WERI-Rb-1 (cell line): Measurements from ENCODE around the gene TNP1.
A peak's percentile ranks its signal among the peaks of the same experiment; 100 is the strongest.

Experiments
- DNase-seq: peaks from one replicate; pipeline ENCODE4 v3.0.0-alpha.2; 2020
- H3K27ac ChIP-seq: fragments of 250-450 bp; sonication (Bioruptor Pico); 2 replicates; pipeline ENCODE4 v1.5.1; 2020; ENCODE audit warnings: mild to moderate bottlenecking, moderate library complexity
- H3K27me3 ChIP-seq: fragments of 250-450 bp; sonication (Bioruptor Pico); 2 replicates; pipeline ENCODE4 v1.5.1; 2021; ENCODE audit warnings: mild to moderate bottlenecking, low read depth, moderate library complexity; ENCODE audit not compliant: insufficient read depth, severe bottlenecking
- H3K36me3 ChIP-seq: fragments of 250-450 bp; sonication (Bioruptor Pico); 2 replicates; pipeline ENCODE4 v1.5.1; 2020; ENCODE audit warnings: mild to moderate bottlenecking, moderate library complexity
- H3K4me3 ChIP-seq: 2 replicates; pipeline ENCODE4 v1.5.1; 2011; ENCODE audit warnings: low read depth, mild to moderate bottlenecking, control low read depth, low read length
- H3K9me3 ChIP-seq: fragments of 250-450 bp; sonication (Bioruptor Pico); 2 replicates; pipeline ENCODE4 v1.5.1; 2021; ENCODE audit warnings: mild to moderate bottlenecking, moderate library complexity; ENCODE audit not compliant: severe bottlenecking
- CTCF ChIP-seq: IDR thresholded peaks from 2 replicates; pipeline ENCODE4 v1.5.1; 2011; ENCODE audit warnings: low read depth, mild to moderate bottlenecking, control low read depth, inconsistent platforms, low read length

TNP1 gene

GRCh38 chr2:216859944-216860343 lies at the start of gene TNP1:
TNP1 (minus strand) TSS chr2:216860064; CDS start chr2:216860034, 30 bp downstream.
- Histone ChIP-seq H3K36me3 (no peaks in the 10 kb centered on the region), H3K27ac (no peak within 1 kb of the TSS), H3K4me3 (no peak within 1 kb of the TSS), H3K9me3 (no peaks in the 10 kb centered on the region), H3K27me3 (no peaks in the 10 kb centered on the region)
- no peak for DNase-seq
- no peak for TF ChIP-seq CTCF

DNA sequence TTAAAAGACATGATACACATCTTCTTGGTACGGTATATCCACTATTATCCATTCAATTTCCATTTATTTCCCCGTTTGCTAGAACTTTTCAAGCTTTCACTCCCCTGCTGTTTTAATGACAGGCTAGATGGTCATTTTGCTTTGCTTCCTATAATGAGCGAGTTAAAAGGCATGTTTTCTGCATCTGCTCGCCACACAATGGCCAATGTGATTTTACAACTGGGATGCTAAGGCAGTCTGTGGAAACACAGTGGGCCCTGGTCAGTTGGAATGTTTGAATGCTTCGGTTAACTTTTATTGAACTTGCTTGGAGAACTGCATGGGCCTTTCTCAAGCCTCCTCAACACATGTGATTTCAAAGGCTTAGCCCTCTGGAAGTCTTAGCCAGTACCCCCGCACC lies 48.4 kb upstream of the TNP1 start:
- Histone ChIP-seq H3K36me3 (no peaks in the 10 kb centered on the region), H3K27ac (no peak overlapping the region), H3K9me3 (no peaks in the 10 kb centered on the region), H3K27me3 (no peaks in the 10 kb centered on the region), H3K4me3 (no peak overlapping the region)
- no peak for DNase-seq
- TF ChIP-seq CTCF, result no peak

GRCh38 chr2:216905649-216906329 lies 45.9 kb upstream of the TNP1 start:
- peak; percentile 18; the same call in 1 of the 2 replicates for TF ChIP-seq CTCF
- H3K27ac ChIP-seq, result no peak overlapping the region
- H3K4me3 ChIP-seq, result no peak overlapping the region
- no peaks in the 10 kb centered on the region for H3K27me3 ChIP-seq
- no peaks in the 10 kb centered on the region for H3K36me3 ChIP-seq
- no peak for DNase-seq
- H3K9me3 ChIP-seq, result no peaks in the 10 kb centered on the region

DNA sequence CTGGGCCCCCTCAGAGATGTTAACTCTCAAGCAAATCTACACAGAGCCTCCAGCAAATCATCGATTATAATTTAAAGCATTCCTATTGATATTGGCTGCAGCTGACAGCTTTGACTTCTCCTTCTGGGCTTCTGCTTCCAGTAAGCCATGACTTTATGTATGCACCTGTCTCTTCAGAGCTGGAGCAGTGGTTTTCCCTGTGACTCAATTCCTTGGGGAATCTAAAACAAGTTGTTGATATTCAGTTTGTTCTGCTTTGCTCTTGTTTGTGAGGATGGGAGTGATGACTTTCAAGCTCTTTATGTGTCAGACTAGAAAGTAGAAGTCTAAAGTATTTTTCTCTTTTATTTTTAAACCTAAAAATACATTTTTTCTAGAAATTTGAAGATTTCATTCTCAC lies 45.1 kb upstream of the TNP1 start:
- no peak for TF ChIP-seq CTCF
- H3K36me3 ChIP-seq, result no peaks in the 10 kb centered on the region
- no peak overlapping the region for H3K27ac ChIP-seq
- DNase-seq, result no peak
- no peaks in the 10 kb centered on the region for H3K9me3 ChIP-seq
- no peaks in the 10 kb centered on the region for H3K27me3 ChIP-seq
- no peak overlapping the region for H3K4me3 ChIP-seq

- Histone ChIP-seq H3K4me3 (no peak overlapping the region), H3K27ac (no peak overlapping the region), H3K27me3 (no peaks in the 10 kb centered on the region), H3K36me3 (no peaks in the 10 kb centered on the region), H3K9me3 (no peaks in the 10 kb centered on the region)
- no peak for DNase-seq
- TF ChIP-seq CTCF, result no peak
Measured at GRCh38 chr2:216904554-216904953, 44.7 kb upstream of the TNP1 start.

GRCh38 chr2:216903470-216903869 lies 43.6 kb upstream of the TNP1 start:
- TF ChIP-seq CTCF, result no peak
- H3K27ac ChIP-seq, result no peak overlapping the region
- no peaks in the 10 kb centered on the region for H3K9me3 ChIP-seq
- DNase-seq, result no peak
- H3K36me3 ChIP-seq, result no peaks in the 10 kb centered on the region
- H3K4me3 ChIP-seq, result no peak overlapping the region
- no peaks in the 10 kb centered on the region for H3K27me3 ChIP-seq
